ENCODE data around the gene LRMDA. TPM values are rescaled to one million over a fixed set of nuclear protein-coding genes. Genes with fewer than 3 reads are reported as not detected.

Gene LRMDA
- total RNA-seq, 1 donor from 2014 or later = 0.19 TPM

- H3K27me3 Mint-ChIP-seq (ENCODE audit: unreplicated experiment) = peaks cover 43% of the 10 kb centered on the region
- H3K36me3 Mint-ChIP-seq (ENCODE audit: unreplicated experiment) = peaks cover 10% of the 10 kb centered on the region
- no peak for DNase-seq (ENCODE audit: extremely low spot score, unreplicated experiment)
- no peaks in the 10 kb centered on the region for H3K9me3 Mint-ChIP-seq (ENCODE audit: unreplicated experiment)
- H3K27ac Mint-ChIP-seq (ENCODE audit: unreplicated experiment) = peak overlapping the region; percentile 96
- H3K4me3 Mint-ChIP-seq (ENCODE audit: unreplicated experiment) = peak overlapping the region; percentile 94
- peaks cover 38% of the 10 kb centered on the region for H3K4me1 Mint-ChIP-seq (ENCODE audit: unreplicated experiment)
- no peak for TF ChIP-seq CTCF (IDR thresholded peaks at IDR 0.05)
Observed at GRCh38 chr10:75402486-75403143, 28.8 kb upstream of the LRMDA start.

DNA sequence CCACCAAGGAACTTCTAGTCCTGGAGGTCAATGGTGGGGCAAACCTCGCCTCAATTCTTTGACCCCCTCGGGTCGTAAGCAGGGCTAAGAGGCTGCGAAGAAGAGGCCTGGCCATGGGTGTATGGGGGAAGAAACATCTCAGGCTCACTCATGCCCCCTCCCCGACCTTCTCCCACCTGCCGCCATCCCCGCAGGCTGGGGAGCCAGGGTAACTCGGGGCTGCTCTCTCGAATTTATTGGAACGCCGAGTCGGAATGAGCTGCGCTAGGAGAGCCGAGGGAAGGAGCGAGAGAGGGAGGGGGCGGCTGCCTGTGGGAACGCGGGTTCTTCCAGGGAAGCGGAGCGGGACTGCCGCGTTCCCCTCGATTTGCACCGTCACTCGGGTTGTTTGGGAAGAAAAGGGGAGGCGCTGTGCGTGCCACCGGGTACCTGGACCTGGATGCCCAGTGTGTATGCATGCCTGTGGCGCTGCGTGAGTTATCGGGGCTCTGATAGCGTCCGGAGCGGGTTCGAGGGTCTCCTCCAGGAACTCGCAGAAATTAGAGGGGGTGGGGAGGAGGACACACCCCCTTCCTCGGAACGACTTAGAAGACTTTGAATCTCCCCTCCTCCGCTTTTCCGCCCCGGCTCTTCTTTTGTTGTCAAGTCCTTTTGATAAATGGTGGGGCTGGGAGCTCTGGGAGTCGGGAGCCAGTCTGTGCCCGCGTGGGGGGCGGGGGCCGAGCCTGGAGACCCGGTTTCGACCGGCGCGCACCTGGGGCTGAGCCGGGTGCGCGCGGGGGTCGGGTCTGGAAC lies 28.1 kb upstream of the LRMDA start:
- no peaks in the 10 kb centered on the region for H3K9me3 Mint-ChIP-seq (ENCODE audit: unreplicated experiment)
- peak overlapping the region; percentile 96 for H3K27ac Mint-ChIP-seq (ENCODE audit: unreplicated experiment)
- TF ChIP-seq CTCF (IDR thresholded peaks at IDR 0.05) = no peak
- DNase-seq (ENCODE audit: extremely low spot score, unreplicated experiment) = no peak
- H3K36me3 Mint-ChIP-seq (ENCODE audit: unreplicated experiment) = peaks cover 2% of the 10 kb centered on the region
- peaks cover 36% of the 10 kb centered on the region for H3K4me1 Mint-ChIP-seq (ENCODE audit: unreplicated experiment)
- peaks cover 40% of the 10 kb centered on the region for H3K27me3 Mint-ChIP-seq (ENCODE audit: unreplicated experiment)
- peak overlapping the region; percentile 94 for H3K4me3 Mint-ChIP-seq (ENCODE audit: unreplicated experiment)

GRCh38 chr10:75403939-75404814 lies 27.2 kb upstream of the LRMDA start:
- no peaks in the 10 kb centered on the region for H3K9me3 Mint-ChIP-seq (ENCODE audit: unreplicated experiment)
- no peaks in the 10 kb centered on the region for H3K36me3 Mint-ChIP-seq (ENCODE audit: unreplicated experiment)
- TF ChIP-seq CTCF (IDR thresholded peaks at IDR 0.05) = no peak
- no peak for DNase-seq (ENCODE audit: extremely low spot score, unreplicated experiment)
- peaks cover 38% of the 10 kb centered on the region for H3K4me1 Mint-ChIP-seq (ENCODE audit: unreplicated experiment)
- no peak overlapping the region for H3K27ac Mint-ChIP-seq (ENCODE audit: unreplicated experiment)
- peak overlapping the region; percentile 94 for H3K4me3 Mint-ChIP-seq (ENCODE audit: unreplicated experiment)
- peaks cover 41% of the 10 kb centered on the region for H3K27me3 Mint-ChIP-seq (ENCODE audit: unreplicated experiment)

DNA sequence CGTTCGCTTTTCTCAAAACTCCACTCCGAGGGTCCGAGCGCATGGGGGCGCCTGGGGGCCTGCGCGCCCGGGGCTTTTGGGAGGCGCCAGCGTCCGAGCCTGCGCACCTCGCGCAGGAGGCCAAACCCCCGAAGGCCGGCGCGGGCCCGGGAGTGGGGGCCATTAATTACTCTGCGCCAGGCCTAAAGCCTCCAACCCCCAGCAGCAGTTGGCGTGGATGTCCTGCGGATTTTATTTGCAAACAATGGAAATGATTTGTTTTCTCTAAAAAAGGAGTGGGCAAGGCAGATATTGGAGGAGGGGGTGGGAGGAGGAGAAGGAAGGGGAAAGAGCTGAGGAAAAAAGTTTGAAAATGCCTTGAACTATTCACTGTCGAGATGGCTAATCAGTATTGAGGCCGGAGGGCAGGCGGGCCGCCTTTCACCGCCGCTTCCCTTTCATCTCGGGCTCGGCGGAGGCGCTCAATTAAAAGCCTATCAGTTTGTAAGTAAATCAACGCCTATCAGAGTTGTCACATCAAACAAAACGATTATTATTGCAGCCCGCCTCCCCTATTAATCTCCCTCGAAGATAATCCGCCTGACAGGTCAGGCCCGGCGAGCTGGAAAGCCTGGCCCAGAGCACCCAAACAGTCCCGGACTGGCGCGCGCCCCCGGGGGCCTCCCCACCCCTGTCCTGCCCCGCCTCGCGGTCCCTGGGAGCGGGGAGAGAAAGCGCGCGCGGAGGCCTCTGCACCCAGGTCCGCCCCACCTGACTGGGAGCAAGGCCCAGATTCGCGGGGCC lies 26.4 kb upstream of the LRMDA start:
- Mint-ChIP-seq H3K36me3 (ENCODE audit: unreplicated experiment) (no peaks in the 10 kb centered on the region), H3K9me3 (ENCODE audit: unreplicated experiment) (no peaks in the 10 kb centered on the region), H3K27ac (ENCODE audit: unreplicated experiment) (no peak overlapping the region), H3K4me1 (ENCODE audit: unreplicated experiment) (peaks cover 44% of the 10 kb centered on the region), H3K27me3 (ENCODE audit: unreplicated experiment) (peaks cover 46% of the 10 kb centered on the region), H3K4me3 (ENCODE audit: unreplicated experiment) (no peak overlapping the region)
- no peak for DNase-seq (ENCODE audit: extremely low spot score, unreplicated experiment)
- TF ChIP-seq CTCF (IDR thresholded peaks at IDR 0.05) = no peak
